T-helper 9 cell (primary cell): ENCODE measurements around the gene EPC2.

Experiments
- DNase-seq: peaks from one replicate; pipeline ENCODE4 v3.0.0-alpha.2; 2020

Gene EPC2

DNA sequence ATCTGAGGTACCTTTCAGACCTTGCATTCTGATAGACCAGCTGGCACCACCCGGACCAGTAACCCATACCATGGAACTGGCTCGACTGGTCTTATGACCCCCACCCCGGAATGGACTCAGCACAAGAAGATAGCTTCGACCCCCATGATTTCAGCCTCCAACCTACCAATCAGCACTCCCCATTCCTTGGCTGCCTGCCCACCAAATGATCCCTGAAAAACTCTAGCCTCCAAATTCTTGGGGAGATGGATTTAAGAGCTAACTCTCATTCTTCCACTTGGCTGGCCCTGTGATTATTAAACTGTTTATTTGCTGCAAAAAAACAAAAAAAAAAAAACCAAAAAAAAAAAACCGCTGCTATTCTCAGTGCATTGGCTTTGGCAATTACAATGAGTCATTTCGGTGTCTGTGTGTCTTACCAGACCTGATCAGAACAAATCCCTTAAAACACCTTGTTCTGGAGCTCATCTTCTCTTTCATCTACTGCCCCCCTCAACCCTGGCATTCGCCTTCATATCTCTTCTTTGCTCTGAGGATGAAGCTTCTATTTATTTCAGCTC lies 170.4 kb downstream of the EPC2 start:
- DNase-seq, result no peak

DNA sequence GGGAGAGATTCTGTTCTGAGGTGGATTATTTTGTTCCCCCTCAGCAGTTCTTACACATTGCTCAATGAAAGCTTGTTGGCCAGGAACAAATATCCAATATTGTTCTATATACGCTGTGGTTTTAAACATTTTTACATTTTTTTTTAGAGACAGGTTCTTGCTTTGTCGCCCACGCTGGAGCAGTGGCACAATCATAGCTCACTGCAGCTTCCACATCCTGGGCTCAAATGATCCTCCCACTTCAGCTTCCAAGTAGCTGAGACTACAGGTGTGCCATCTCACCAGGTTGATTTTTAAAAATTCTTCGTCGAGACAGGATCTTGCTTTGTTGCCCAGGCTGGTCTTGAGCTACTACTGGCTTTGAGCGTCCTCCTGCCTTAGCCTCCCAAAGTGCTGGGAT lies 171.6 kb downstream of the EPC2 start:
- DNase-seq, result no peak

DNA sequence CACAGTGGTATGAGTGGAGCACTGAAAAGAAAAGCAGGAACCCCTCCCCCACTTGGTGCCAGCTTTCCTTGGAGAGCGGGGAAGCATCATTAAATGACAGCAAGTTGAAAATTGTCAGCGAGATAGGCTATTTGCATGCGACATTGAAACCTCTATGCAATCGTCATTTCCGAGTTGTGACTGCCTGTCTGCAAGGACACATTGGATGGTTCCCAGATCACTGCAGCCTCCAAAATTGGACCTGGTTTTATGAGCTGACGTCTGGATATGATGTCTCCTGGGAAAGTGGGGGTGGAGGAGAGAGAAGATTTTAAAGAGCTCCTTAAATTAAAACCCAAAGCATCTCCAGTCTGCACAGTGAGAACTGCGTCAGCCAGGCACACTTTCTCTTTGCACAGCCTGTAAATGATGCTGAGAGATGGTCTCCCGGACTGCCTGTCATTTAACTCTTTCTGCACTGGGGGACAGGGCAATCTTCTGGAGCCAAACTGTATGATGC lies 172.7 kb downstream of the EPC2 start:
- DNase-seq, result no peak

DNA sequence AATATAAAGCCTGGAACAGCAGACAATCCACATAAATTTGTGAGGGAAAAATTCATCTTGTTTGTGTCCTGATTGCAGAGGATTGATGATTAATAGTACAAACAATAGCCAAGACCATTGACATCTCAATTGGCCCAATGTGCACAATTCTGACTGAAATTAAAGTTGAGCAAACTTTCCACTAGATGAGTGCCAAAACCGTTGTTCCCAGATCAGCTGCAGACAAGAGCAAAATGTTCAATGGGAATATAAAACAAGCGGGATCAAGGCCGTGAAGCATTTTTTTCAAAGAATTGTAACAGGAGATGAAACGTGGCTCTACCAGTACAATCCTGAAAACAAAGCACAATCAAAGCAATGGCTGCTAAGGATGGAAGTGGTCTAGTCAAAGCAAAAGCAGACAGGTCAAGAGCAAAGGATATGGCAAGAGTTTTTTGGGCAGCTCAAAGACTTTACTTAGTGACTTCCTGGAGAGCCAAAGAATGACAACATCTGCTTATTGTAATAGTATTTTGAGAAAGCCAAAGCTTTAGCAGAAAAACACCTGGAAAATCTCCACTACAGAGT lies 174.6 kb downstream of the EPC2 start:
- DNase-seq, result no peak

DNA sequence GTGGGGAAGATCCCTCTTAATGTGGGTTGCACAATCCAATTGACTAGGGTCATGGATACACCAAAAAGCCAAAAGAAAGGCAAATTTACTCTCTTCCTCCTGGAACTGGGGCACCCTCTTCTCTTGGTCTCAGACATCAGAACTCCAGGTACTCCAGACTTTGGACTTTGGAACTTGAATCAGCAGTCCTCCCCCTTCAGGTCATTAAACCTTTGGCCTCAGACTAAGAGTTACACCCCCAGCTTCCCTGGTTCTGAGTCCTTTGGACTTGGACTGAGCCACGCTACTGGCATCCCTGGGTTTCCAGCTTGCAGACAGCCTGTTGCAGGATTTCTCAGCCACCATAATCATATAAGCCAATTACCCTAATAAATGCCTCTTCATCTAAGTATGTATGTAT lies 179.6 kb downstream of the EPC2 start:
- DNase-seq, result no peak

DNA sequence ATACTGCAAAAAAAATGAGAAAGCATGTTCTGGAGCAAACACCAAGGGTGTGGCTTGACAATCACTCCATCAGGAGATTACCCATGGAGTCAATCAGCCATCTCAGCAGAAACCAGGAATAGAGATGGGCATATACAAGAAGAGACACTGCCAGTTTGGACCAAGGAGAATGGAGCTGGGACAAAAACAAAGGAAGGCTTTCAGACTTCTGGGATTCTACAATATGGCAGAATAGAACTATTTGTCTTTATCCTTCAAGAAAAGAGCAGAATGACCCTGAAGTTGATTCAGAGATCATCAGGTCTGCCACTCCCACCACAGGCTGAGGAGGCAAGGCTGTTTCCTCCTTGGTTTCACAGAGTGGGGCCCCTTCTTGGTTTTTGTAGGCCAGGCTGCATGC lies 182.2 kb downstream of the EPC2 start:
- no peak for DNase-seq

DNA sequence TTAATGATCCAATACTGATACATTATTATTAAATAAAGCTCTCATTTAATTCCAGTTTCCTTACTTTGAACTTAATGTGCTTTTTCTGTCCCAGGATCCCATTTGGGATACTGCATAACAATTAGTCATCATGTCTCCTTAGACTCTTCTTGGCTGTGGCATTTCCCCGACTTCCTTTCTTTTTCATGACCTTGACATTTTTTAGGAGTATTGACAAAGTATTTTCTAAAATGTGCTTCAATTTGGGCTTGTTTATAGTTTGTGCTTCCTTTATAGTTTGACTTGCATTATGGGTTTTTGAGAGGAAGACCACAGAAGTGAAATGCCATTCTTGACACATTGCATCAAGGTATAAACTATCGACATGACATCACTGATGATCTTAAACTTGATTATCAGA lies 184.4 kb downstream of the EPC2 start:
- DNase-seq, result no peak

DNA sequence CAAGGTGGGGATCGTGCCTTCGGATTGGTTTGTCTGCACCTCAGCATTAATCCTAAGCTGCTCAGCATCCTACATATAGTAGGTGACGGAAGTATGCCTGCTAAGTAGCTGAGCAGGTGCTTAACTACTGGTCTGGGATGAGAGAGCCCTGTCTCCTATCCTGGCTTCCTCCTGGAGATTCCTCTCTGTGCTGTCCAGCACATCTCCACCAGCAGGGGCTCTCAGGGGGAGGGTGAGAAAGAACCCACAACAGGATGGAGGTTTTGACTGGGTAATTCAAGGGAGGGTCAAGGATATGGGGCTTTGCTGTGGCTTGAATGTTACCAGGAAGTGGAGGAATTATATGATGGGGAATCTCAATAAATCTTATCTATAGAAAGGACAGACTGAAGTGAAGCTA lies 185.1 kb downstream of the EPC2 start:
- DNase-seq, result no peak

DNA sequence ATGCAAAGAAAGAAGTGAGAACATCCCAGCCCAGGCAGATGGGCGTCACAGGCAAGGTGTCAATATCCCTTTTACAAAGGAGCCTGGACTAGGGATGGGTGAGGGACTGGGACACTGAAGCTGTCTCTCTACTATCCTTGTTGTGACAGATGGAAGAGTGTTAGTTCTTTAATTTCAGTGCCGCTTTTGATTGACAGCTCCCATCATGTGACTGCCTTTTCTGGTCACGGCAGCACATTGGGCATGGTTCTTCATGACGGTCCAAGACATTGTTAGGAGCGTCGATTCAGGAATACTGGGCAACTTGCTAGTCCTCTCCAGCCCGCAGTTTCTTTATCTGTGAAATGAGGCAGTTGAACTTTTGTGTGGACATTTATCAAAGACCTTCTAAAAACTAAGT lies 188.1 kb downstream of the EPC2 start:
- no peak for DNase-seq
